ENCODE results near the gene RASA4B. TPM values are rescaled to one million over a fixed set of nuclear protein-coding genes. Genes with fewer than 3 reads are reported as not detected.

The RASA4B gene
- total and polyA plus RNA-seq, 2 of the 4 experiments (the other 2 are of a cell fraction) = 1.8 to 7.7 TPM

DNA sequence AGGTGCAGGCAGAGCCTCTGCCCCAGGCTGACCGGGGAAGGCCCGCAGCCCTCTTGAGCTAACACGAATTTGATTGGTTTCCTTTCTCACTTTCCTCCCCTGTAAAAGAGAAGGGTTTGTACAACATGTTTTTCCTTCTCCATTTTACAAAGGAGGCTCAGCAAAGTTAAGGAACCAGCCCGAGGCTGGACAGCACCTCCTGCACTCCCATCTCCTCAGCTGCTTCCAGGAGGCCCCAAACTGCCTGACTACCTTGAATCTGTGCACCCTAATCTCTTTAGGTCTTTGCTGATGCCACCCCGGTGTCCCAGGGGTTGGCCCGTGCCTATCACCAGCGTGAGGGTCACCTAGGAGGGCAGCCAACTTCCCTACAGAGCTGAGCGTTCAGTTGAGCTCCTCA is 57.1 kb downstream of the RASA4B start:
- no peak overlapping the region for H3K56ac ChIP-seq (ENCODE audit: extremely low read depth, insufficient read depth, low read length)
- CTCF ChIA-PET = no interaction called here

More for the DNA sequence above, 57.1 kb downstream of the RASA4B start:
- Histone ChIP-seq H2AFZ (replicated peaks; ENCODE audit: low read length, poor library complexity) (peak overlapping the region; percentile 58), H4K5ac (ENCODE audit: low read depth, low read length) (no peak overlapping the region), H3K36me3 (ENCODE audit: control insufficient read depth, insufficient read depth, low read length) (peaks cover 26% of the 10 kb centered on the region), H3K27me3 (ENCODE audit: control insufficient read depth, insufficient read depth, low read length) (no peaks in the 10 kb centered on the region), H4K91ac (ENCODE audit: insufficient read depth, low read depth, low read length) (no peak overlapping the region), H3K9ac (ENCODE audit: low read depth, low read length) (no peak overlapping the region), H4K8ac (ENCODE audit: low read depth in 2 of 2, low read length in 2 of 2) (no peak overlapping the region), H2AK9ac (replicated peaks; ENCODE audit: low read depth, low read length, poor library complexity) (no peak overlapping the region), H2BK120ac (ENCODE audit: low read depth, low read length) (no peak overlapping the region), H4K20me1 (ENCODE audit: insufficient read depth, low read length) (peaks cover 12% of the 10 kb centered on the region), H3K4me3 (ENCODE audit: insufficient read depth, low read depth, low read length) (no peak overlapping the region), H3K9me1 (ENCODE audit: insufficient read depth, low read length) (peaks cover 5% of the 10 kb centered on the region), H2BK15ac (ENCODE audit: low read depth, low read length) (no peak overlapping the region), H3K4me1 (ENCODE audit: control insufficient read depth, insufficient read depth, low read length) (peaks cover 12% of the 10 kb centered on the region), H2BK20ac (ENCODE audit: low read depth, low read length) (no peak overlapping the region), H2BK5ac (ENCODE audit: low read depth, low read length, poor library complexity, severe bottlenecking) (no peak overlapping the region), H3K27ac (ENCODE audit: insufficient read depth, low read length) (no peak overlapping the region), H3K4ac (ENCODE audit: low read depth, low read length) (no peak overlapping the region), H2AK5ac (ENCODE audit: low read depth, low read length) (no peak overlapping the region), H3K4me2 (ENCODE audit: low read depth, low read length) (no peak overlapping the region), H3K79me1 (ENCODE audit: low read depth in 1 of 2, low read length in 2 of 2) (peaks cover 16 to 55% of the 10 kb centered on the region in 2 experiments), H3K23ac (ENCODE audit: low read depth, low read length) (no peak overlapping the region), H3K9me3 (ENCODE audit: control insufficient read depth, insufficient read depth, low read length) (no peaks in the 10 kb centered on the region), H3K14ac (replicated peaks; ENCODE audit: low read depth, low read length) (no peak overlapping the region), H3K18ac (ENCODE audit: low read depth, low read length) (no peak overlapping the region)
- no TSS peak for BruUV-seq (replicated peaks)
- intact Hi-C loops (cut with micrococcal nuclease) = no loop called here
- 100% methylated on average over 1 of the region's 8 CpGs; no CpG with 5 or more reads in 1 of the 2 experiments for WGBS, 2 experiments (ENCODE audit: extremely low coverage in 2 of 2, insufficient read length in 1 of 2)
- no peak for TF ChIP-seq RCOR1 (IDR thresholded peaks at IDR 0.05; ENCODE audit: insufficient replicate concordance, low read length)
- TF ChIP-seq, protein P1, sequence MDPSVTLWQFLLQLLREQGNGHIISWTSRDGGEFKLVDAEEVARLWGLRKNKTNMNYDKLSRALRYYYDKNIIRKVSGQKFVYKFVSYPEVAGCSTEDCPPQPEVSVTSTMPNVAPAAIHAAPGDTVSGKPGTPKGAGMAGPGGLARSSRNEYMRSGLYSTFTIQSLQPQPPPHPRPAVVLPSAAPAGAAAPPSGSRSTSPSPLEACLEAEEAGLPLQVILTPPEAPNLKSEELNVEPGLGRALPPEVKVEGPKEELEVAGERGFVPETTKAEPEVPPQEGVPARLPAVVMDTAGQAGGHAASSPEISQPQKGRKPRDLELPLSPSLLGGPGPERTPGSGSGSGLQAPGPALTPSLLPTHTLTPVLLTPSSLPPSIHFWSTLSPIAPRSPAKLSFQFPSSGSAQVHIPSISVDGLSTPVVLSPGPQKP (IDR thresholded peaks at IDR 0.05; ENCODE audit: borderline replicate concordance, low read depth, low read length) = no peak
- TF ChIP-seq POLR2A (IDR thresholded peaks at IDR 0.05; ENCODE audit: low read depth, low read length) = no peak
- TF ChIP-seq MXI1 (IDR thresholded peaks at IDR 0.05; ENCODE audit: borderline replicate concordance, low read depth, low read length) = no peak
- TF ChIP-seq SMC3 (IDR thresholded peaks at IDR 0.05; ENCODE audit: low read depth, low read length) = no peak
- TF ChIP-seq FOS (IDR thresholded peaks at IDR 0.05; ENCODE audit: low read depth, low read length) = no peak
- no peak for TF ChIP-seq NFE2L2 (IDR thresholded peaks at IDR 0.05; ENCODE audit: low read depth, low read length)
- no peak for TF ChIP-seq BHLHE40 (IDR thresholded peaks at IDR 0.05; ENCODE audit: low read depth, low read length)
- TF ChIP-seq, protein P2, sequence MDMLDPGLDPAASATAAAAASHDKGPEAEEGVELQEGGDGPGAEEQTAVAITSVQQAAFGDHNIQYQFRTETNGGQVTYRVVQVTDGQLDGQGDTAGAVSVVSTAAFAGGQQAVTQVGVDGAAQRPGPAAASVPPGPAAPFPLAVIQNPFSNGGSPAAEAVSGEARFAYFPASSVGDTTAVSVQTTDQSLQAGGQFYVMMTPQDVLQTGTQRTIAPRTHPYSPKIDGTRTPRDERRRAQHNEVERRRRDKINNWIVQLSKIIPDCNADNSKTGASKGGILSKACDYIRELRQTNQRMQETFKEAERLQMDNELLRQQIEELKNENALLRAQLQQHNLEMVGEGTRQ (IDR thresholded peaks at IDR 0.05; ENCODE audit: low read depth, low read length) = no peak
- no peak for TF ChIP-seq CHD1 (IDR thresholded peaks at IDR 0.05; ENCODE audit: low read depth, low read length)
- no peak for TF ChIP-seq RFX5 (IDR thresholded peaks at IDR 0.05; ENCODE audit: low read depth, low read length)
- TF ChIP-seq MAFK (IDR thresholded peaks at IDR 0.05; ENCODE audit: low read depth, low read length) = no peak
- no peak for TF ChIP-seq MAZ (IDR thresholded peaks at IDR 0.05; ENCODE audit: borderline replicate concordance, low read depth, low read length)
- TF ChIP-seq, protein P3, sequence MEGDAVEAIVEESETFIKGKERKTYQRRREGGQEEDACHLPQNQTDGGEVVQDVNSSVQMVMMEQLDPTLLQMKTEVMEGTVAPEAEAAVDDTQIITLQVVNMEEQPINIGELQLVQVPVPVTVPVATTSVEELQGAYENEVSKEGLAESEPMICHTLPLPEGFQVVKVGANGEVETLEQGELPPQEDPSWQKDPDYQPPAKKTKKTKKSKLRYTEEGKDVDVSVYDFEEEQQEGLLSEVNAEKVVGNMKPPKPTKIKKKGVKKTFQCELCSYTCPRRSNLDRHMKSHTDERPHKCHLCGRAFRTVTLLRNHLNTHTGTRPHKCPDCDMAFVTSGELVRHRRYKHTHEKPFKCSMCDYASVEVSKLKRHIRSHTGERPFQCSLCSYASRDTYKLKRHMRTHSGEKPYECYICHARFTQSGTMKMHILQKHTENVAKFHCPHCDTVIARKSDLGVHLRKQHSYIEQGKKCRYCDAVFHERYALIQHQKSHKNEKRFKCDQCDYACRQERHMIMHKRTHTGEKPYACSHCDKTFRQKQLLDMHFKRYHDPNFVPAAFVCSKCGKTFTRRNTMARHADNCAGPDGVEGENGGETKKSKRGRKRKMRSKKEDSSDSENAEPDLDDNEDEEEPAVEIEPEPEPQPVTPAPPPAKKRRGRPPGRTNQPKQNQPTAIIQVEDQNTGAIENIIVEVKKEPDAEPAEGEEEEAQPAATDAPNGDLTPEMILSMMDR (conservative IDR thresholded peaks at IDR 0.05; ENCODE audit: low read depth, low read length) = no peak
- TF ChIP-seq CEBPB (IDR thresholded peaks at IDR 0.05; ENCODE audit: low read depth, low read length) = no peak
- TF ChIP-seq RAD21 (IDR thresholded peaks at IDR 0.05; ENCODE audit: low read length) = no peak
- dilution Hi-C loops (cut with HindIII; ENCODE audit: low sequenced_read_pairs, unreplicated experiment) = no loop called here
- no peak for DNase-seq
- in situ Hi-C loops (cut with MboI; ENCODE audit: low sequenced_read_pairs) = no loop called here
- POLR2A ChIA-PET (ENCODE audit: unreplicated experiment) = no interaction called here
- ATAC-seq (ENCODE audit: low read depth) = no peak
